ENCODE measurements around the gene SSBP4. TPM values are rescaled to one million over a fixed set of nuclear protein-coding genes. Genes with fewer than 3 reads are reported as not detected.

The SSBP4 gene
- total RNA-seq, 1 donor from 2014 or later: 63.3 TPM

GRCh38 chr19:18419699-18420460 is 682 bp downstream of the SSBP4 start:
- no peak for DNase-seq (ENCODE audit: low spot score)

GRCh38 chr19:18420930-18421329 is 1.7 kb downstream of the SSBP4 start:
- no peak for DNase-seq (ENCODE audit: low spot score)

GRCh38 chr19:18421371-18421959 is 2.3 kb downstream of the SSBP4 start:
- no peak for DNase-seq (ENCODE audit: low spot score)

- DNase-seq (ENCODE audit: low spot score): no peak
Observed at GRCh38 chr19:18422530-18423191, 3.5 kb downstream of the SSBP4 start.

GRCh38 chr19:18423258-18424020 is 4.2 kb downstream of the SSBP4 start:
- no peak for DNase-seq (ENCODE audit: low spot score)

GRCh38 chr19:18424122-18424889 is 5.1 kb downstream of the SSBP4 start:
- no peak for DNase-seq (ENCODE audit: low spot score)

- no peak for DNase-seq (ENCODE audit: low spot score)
Observed at GRCh38 chr19:18424890-18425514, 5.8 kb downstream of the SSBP4 start.

GRCh38 chr19:18425515-18426415 is 6.6 kb downstream of the SSBP4 start:
- DNase-seq (ENCODE audit: low spot score): no peak

DNA sequence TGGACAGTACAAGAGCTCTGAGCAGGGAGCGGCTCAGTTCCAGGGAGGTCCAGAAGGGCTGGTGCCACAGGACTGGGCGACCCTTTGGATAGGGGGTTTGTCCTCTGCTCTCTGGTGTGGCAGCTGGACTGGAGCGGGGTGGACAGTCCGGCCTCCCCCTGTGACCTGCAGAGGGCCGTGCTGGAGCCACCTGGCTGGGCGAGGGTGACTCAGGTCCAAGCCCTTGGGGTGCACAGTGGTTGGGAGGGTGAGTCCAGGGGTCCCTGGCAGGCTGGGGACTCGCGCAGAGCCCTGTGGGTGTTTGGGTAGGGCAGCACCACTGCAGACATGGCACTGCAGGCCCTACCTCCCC is 7.2 kb downstream of the SSBP4 start:
- no peak for DNase-seq (ENCODE audit: low spot score)

GRCh38 chr19:18427080-18427742 is 8.0 kb downstream of the SSBP4 start:
- no peak for DNase-seq (ENCODE audit: low spot score)

GRCh38 chr19:18427743-18428113 is 8.5 kb downstream of the SSBP4 start:
- no peak for DNase-seq (ENCODE audit: low spot score)

GRCh38 chr19:18428173-18428786 is 9.1 kb downstream of the SSBP4 start:
- DNase-seq (ENCODE audit: low spot score): no peak

DNA sequence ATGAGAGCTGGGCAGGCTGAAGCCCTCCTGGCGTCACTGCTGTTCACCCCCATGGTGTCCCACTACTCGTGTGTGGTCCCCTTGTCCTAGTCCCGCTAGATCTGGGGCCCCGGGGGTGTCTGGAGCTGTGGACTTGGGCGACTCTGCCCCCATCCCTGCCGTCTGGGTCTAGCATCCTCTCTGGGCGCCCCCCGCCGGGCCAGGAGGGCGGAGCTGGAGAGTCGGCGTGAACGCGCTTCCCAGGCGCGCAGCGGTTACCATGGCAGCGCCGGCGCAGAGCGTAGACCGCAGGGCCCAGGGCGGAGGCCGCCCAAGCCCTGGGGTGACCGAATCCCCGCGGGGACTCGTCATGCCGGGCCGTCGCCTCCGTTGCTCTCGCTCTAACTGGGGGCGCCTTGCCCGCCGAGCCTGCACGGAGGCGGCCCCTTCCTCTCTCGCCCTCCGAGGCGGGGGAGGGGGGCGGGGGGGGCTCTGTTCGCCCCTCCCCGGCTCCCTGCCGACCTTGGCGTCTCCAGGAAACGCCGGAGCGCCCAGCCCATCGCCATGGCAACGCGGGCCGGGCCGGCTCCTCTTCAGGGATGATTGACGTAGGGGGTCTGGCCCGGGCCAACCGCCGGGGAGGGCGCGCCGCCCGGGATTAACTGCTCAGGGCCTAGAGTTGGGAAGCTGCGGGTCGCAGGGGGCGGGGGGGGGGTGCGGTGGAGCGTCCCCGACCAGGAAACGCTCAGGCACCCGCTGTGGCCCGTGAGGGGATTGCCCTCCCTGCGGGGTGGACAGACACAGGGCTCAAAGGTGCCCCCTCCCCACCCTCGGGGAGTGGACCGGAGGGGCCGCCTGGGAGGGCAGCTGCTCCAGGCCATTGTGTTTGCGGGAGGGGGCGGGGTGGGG is 9.8 kb downstream of the SSBP4 start:
- DNase-seq (ENCODE audit: low spot score): peak; percentile 94

GRCh38 chr19:18429717-18430416 is 10.7 kb downstream of the SSBP4 start:
- DNase-seq (ENCODE audit: low spot score): no peak

DNA sequence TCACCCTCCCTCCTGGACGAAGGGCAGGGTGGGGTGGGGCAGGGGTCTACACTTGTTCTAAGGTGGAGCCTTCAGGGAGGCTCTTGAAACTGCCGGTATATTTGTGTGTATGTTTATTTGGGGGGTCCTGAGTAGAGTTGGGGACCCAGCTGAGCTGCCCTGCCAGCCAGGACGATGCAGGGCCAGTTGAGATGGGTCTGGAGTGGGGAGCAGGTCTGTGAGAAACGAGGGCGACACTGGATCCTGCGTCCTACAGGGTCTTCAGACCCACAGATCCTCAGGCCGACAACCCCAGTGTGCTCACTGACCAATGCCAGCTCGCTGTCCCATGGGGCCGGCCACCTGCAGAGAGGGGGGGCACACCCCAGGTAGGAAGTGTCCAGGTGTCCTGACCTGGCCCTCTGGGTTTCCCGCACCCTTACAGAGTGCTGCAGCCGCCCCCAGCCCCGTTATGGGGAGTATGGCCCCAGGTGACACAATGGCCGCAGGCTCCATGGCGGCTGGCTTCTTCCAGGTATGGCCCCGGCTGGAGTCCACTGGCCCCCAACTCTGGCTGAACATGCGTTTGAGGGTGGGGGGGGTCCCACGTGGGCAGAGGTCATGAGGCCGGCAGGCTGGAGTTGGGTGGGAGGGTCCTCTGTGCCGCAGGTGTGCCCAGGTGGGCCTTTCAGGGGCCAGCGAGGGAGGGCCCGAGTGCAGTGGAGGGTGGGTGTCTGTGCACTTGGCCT is 11.4 kb downstream of the SSBP4 start:
- DNase-seq (ENCODE audit: low spot score): no peak

Measured in mesenteric fat pad (tissue), 1 donor.